Stimulated activated CD8-positive, alpha-beta memory T cell treated with anti-CD3 and anti-CD28 coated beads, Interleukin-12 subunit alpha, Interleukin-12 subunit beta, amount 100 ng/mL, for 1 hour (primary cell): ENCODE results near the gene CCK.

Experiments
- DNase-seq: peaks from one replicate; pipeline ENCODE4 v3.0.0-alpha.2; 2020; ENCODE audit warnings: low read depth

The CCK gene

DNA sequence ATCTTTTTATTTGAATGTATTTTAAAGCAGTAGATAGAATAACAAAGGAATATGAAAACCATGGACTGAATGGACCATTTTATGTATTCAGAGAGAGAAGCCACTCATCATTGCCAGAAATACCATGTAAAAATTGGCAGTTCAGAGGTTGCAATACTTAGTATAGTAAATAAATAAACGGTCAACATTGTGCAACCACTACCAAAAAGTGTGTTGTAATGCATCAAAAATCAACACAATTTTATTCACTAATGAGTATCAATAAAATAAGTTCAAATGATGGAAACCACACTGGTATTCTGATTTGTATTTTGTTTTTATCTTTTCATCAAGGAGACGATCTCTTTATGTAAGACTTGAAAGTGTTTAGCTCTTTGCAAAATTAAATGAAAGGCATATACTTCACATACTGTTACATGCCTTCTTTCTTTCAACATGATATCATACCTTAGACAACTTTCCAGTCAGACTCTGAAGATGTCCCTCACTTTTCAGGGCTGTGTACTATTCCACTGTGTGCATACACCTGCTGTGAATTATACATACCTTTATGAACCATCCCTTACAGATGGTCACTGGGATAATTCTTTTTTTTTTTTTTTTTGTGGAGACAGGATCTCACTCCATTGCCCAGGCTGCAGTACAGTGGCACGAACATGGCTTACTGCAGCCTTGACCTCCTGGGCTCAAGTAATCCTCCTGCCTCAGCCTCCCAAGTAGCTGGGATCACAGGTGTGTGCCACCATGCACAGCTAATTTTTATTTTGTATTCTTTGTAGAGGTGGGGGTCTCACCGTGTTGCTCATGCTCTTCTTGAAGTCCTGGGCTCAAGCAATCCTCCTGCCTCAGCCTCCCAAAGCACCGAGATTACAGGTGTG lies 40.3 kb downstream of the CCK start:
- DNase-seq = no peak

DNA sequence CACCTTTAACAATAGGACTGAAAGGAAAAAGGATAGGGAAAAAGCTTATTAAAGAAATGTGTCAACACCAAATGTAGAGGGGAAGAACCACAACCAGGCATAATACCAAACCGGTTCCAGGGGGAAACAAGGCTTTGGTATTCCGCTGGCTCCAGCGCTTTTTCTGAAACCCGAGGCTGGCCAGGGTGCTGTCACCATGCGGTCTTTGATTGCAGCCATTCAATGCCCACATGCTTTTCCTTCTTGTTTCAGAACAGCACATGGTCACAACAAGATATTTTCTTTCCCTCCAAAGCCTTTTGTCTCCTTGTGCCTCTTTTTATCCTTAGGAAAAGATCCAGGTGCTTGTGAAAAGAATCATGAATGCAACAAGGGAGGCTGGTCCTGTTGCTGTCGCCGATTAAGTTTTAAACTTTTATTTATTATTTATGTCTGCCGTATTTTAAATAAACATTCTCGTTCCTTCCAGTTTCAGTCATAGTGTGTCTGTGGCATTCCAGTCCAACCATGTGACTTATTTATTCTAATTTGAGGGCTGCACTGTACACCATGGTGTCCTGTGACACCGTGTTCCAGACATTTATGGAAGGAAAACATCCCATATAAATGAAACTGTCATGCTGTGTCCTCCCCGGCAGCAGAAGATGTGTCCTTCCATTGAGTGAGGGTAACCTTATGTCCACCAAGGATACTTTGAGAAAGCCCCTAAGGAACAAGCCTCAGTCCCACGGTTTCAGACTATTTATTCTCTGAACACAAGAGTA lies 41.1 kb downstream of the CCK start:
- no peak for DNase-seq

DNA sequence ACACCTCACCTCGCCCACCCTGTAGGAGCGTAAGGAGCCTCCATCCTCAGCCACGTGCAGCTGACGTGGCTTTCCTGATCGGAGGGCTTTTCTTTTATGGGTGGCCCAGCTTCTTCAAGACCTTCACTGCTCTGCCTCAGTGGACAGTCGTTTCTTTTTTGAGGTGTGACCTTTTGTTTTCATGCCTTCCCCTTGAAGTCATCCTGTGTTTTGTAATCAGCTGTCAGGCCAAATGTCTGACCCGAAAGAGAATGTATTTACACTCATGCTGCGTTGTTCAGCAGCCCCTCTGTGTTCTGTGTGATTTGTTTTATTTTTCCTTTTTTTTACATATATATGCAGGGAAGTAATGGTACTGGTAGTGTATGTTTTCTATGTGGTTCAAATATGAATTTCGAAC lies 41.8 kb downstream of the CCK start:
- no peak for DNase-seq

DNA sequence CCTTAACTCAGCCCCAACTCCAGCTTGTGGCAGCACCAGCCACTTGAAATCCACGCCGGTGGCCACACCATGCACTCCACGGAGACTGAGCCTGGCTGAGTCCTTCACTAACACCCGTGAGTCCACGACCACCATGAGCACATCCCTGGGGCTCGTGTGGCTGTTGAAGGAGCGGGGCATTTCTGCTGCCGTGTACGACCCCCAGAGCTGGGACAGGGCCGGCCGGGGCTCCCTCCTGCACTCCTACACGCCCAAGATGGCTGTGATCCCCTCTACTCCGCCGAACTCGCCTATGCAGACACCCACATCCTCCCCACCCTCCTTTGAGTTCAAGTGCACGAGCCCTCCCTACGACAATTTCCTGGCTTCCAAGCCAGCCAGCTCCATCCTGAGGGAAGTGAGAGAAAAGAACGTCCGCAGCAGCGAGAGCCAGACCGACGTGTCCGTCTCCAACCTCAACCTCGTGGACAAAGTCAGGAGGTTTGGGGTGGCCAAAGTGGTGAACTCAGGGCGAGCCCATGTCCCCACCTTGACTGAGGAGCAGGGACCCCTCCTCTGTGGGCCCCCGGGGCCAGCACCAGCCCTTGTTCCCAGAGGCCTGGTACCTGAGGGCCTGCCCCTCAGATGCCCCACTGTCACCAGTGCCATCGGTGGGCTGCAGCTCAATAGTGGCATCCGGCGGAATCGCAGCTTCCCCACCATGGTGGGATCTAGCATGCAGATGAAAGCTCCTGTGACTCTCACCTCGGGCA lies 42.9 kb downstream of the CCK start:
- no peak for DNase-seq

DNA sequence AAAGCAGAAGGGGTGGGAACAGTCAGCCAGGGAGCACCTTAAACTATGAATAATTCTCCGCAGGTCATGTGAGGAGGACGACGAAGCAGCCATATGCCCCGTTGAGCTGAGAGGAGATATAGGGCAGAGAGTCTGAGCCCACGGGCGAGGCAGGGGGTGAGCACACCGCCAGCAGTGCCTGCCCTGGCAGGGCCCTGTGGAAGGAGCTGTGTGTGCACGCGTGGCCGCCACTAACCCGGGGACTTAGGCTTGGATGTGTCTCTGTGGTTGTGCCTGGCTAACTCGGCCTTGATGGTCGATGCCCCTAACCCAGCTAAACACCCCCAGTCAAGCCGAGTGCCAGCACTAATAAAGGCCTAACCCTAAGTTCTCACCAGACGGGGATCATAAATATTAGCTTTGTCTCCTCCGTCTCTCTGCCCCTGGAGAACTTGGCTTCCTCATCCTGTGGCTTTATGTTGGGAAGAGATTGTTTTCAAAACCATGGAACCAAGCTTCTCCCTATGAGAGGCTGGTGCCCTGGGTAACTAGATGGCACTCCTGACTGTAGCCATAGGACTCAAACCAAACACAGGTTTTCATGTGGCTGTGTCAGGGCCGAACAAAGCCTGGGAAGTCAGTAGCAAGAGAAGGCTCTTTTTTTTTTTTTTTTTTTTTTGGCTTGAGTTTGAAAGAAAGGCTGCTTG lies 45.4 kb downstream of the CCK start:
- DNase-seq = no peak

DNA sequence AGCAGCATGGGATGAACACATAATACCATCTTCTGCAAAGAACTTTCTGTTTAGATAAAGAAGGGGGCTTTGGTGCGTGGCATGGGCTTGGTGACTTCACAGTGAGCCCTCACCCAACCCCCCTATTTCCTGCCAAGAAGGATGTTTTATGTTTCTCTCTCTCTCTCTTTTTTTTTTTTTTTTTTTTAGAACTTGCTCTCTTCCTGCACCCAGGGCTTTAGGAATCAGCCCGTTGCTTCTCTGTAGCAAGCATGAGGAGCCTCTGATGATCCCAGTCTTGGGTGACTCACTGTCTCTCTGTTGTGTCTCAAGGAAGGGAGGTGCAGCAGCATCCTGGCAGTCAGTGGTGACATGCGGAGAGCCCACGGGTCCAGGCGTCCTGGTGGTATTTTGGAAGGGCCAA lies 49.1 kb downstream of the CCK start:
- DNase-seq = no peak

DNA sequence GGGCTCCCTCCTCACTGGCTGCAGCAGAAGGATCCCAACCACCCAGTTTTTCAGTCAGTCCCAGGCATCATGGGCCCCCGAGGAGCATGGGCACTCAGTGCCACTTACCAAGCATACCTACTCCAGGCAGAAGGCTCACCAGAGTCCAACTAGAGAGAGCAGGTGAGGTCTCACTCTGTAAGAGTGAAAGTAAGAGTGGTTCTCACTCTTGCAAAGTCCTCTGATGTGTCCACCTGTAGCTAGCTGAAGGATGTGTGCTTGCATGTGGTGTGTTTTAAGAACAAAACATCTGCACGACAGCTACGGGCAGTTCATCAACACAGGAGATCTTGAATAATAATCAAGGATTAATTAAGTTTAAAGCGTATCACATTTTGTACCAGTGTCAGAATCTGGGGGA lies 49.7 kb downstream of the CCK start:
- DNase-seq = no peak

DNA sequence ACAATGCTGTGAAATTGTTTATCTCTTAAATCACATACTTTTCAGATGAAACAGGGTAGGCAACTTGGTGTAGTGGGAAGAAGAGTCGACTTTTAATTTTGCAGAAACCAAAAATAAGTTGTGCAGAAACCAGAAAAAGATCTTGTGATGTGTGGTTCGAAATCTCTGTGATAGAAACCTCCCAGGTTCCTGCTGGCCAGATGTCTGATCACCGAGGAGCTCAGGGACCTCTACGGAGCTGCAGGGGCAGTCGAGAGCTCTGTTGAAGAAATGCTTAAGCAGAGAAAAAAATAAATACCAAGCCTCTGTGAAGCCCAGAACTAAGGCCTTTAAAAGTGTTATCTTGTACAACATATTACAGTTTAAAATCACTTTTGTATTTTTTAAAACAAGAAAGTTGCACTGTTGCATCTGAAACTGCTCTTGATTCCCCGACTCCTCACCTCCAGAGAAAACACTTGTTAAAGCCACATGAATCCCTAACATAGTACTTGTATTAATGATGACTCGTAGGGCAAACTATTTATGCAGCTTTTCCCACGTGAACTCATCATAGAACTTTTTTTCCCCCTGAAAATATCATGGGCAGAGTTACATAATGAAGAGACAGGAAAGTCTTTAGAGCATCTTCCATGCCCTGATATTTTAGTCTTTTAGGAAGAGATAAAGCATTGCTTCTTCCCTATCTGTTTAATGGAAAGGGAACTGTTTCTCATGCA lies 51.3 kb downstream of the CCK start:
- no peak for DNase-seq

DNA sequence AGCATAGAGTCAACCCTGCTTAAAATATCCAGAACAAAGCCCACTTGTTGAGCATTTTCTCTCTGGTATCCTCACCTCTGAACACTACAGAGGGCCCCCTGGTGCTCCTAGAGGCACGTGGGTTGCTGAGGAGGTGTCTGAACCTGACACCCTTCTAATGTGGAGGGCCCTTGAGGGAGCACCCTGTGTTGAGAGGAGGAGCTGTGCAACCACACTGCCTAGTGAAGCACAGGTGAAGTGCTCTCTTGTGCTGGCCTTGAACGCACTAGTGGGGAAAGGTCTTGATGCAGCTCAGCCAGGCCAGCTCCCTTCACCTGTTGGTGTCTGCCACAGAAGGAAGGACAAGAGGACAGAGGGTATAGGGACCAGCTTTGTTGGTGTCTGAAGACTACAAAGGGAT lies 51.9 kb downstream of the CCK start:
- no peak for DNase-seq

DNA sequence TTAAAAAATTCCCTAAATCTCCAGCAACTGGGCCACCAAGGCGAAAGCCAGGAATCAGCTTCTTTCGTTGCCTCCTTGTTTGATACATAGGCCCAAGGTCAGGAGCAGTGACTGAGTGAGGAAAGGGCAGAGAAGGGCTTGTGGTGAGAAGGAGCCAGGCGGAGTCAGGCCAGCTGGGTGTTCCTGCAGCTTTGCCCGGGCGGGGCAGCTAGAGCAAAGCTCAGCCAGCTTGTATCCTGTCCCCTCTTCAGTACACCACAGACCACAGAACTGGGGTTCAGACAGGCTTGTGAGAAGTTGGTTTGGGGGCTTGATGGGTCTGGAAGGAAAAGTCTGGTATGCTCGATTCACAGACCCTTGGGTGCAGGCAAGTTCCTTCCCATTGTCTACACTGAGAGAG lies 52.6 kb downstream of the CCK start:
- no peak for DNase-seq

DNA sequence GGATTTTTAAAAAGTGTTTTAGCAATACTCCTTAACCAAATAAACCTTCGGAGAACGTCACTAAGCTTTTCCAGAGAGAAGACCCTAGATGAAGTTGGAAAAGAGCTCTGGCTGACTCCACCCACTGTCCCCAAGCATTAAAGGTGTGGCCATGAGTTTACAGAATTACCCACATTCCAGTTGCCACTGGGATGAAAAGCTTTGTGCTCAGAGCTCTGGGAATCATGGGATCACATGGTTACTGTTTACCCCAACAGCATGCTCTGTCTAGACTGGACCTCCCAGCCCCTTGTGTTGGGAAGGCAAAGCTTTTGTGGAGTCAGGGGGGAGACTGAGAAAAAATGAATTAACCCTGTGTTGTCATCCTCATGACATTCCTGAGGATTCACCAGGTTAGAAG lies 55.3 kb downstream of the CCK start:
- no peak for DNase-seq

DNA sequence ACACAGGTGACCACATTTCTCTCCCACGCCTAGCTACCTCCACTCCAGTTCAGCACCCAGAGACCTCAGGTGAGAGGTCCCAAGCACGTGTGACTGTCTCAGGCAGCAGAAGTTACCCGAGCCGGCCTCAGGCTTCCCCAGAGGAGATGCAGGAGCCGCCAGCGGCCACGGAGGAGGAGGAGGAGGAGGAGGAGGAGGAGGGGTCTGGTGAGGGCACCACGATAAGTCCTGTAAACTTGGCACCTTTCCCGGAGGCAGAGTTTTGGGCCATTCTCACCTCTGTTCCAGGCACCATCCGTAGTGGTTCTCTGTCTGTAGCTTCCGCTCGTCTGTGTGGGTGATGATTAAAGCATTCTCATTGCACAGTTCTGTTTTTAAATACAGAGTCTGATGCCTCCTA lies 56.1 kb downstream of the CCK start:
- no peak for DNase-seq
